ENCODE measurements around the gene KLF18. TPM values are rescaled to one million over a fixed set of nuclear protein-coding genes. Genes with fewer than 3 reads are reported as not detected.

KLF18 gene
- total RNA-seq, 1 experiment from 2014 or later: 0.09 TPM

- POLR2A ChIA-PET: no interaction called here
- TF ChIP-seq CTCF (IDR thresholded peaks at IDR 0.05) (no peak), FOXP1 (CRISPR knock-in tag; IDR thresholded peaks at IDR 0.05; ENCODE audit: borderline replicate concordance) (no peak), RORB (CRISPR knock-in tag; IDR thresholded peaks at IDR 0.05) (no peak), ZBTB43 (CRISPR knock-in tag; IDR thresholded peaks at IDR 0.05) (no peak), HMGXB4 (CRISPR knock-in tag; IDR thresholded peaks at IDR 0.05) (no peak), NR2C2 (CRISPR knock-in tag; IDR thresholded peaks at IDR 0.05) (no peak), PRDM15 (CRISPR knock-in tag; IDR thresholded peaks at IDR 0.05) (no peak), ETV6 (CRISPR knock-in tag; IDR thresholded peaks at IDR 0.05) (no peak), USF2 (CRISPR knock-in tag; IDR thresholded peaks at IDR 0.05) (no peak), ZNF121 (CRISPR knock-in tag; IDR thresholded peaks at IDR 0.05) (no peak), ZNF416 (CRISPR knock-in tag; IDR thresholded peaks at IDR 0.05) (no peak), TEAD4 (CRISPR knock-in tag; IDR thresholded peaks at IDR 0.05) (no peak), PRRX2 (CRISPR knock-in tag; IDR thresholded peaks at IDR 0.05) (no peak), ZBTB21 (CRISPR knock-in tag; IDR thresholded peaks at IDR 0.05; ENCODE audit: borderline replicate concordance) (no peak), ARID4B (CRISPR knock-in tag; IDR thresholded peaks at IDR 0.05; ENCODE audit: borderline replicate concordance) (no peak), AR (CRISPR knock-in tag; IDR thresholded peaks at IDR 0.05) (no peak)
- TF ChIP-seq, protein P1, sequence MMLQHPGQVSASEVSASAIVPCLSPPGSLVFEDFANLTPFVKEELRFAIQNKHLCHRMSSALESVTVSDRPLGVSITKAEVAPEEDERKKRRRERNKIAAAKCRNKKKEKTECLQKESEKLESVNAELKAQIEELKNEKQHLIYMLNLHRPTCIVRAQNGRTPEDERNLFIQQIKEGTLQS (CRISPR knock-in tag; conservative IDR thresholded peaks at IDR 0.05): no peak
- TF ChIP-seq, protein P2, sequence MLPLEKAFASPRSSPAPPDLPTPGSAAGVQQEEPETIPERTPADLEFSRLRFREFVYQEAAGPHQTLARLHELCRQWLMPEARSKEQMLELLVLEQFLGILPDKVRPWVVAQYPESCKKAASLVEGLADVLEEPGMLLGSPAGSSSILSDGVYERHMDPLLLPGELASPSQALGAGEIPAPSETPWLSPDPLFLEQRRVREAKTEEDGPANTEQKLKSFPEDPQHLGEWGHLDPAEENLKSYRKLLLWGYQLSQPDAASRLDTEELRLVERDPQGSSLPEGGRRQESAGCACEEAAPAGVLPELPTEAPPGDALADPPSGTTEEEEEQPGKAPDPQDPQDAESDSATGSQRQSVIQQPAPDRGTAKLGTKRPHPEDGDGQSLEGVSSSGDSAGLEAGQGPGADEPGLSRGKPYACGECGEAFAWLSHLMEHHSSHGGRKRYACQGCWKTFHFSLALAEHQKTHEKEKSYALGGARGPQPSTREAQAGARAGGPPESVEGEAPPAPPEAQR (CRISPR knock-in tag; IDR thresholded peaks at IDR 0.05): no peak
Observed at GRCh38 chr1:44152692-44153091, 11.3 kb upstream of the KLF18 start.

More at GRCh38 chr1:44152692-44153091, 11.3 kb upstream of the KLF18 start:
- Mint-ChIP-seq H3K27me3 (ENCODE audit: low read depth) (peaks cover 10% of the 10 kb centered on the region; the same call in 1 of the 2 replicates), H3K9me3 (no peaks in the 10 kb centered on the region), H3K27ac (no peak overlapping the region), H3K36me3 (no peaks in the 10 kb centered on the region), H3K4me3 (no peak overlapping the region), H3K4me1 (peaks cover 18% of the 10 kb centered on the region)
- DNase-seq (ENCODE audit: low spot score) (no peak), ATAC-seq (no peak)
- CTCF ChIA-PET: no interaction called here

All from WTC11 (cell line).